HG02588 (cell line): ENCODE data around the gene GPC4.

ENCODE experiments used
- ATAC-seq: cut with Tn5 transposase; IDR thresholded peaks from one replicate; pipeline ENCODE4 v1.9.1; 2021; ENCODE audit warnings: mild to moderate bottlenecking, moderate library complexity; ENCODE audit not compliant: unreplicated experiment

The GPC4 gene

GRCh38 chrX:133415276-133416105, at the start of gene GPC4:
Gene GPC4, minus strand, starts transcription at chrX:133415489. Its CDS starts 524 bp downstream, at chrX:133414965.
- ATAC-seq: no peak

- no peak for ATAC-seq
Observed at GRCh38 chrX:133461231-133461630, 45.9 kb upstream of the GPC4 start.

DNA sequence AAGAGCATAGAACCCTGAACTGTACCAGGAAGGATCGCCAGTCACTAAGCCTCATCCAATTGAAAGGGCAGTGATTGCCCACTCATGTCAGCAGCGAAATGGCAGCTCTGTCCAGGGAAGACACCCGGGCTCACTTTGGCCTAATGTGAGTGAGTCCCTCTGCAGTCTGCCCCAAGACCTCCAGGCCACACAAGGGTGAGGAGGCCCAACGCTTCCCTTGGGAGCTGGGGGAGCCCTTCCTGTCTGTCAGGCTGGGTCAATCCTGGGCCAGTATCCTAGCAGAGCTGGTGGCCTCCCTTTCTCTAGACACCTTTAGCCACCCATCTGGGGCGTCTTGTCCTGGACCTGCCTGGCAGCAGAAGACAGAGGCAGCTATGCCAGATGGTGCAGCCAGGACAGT, 39.6 kb upstream of the GPC4 start:
- no peak for ATAC-seq

GRCh38 chrX:133454491-133454914, 39.2 kb upstream of the GPC4 start:
- no peak for ATAC-seq

GRCh38 chrX:133448512-133449076, 33.3 kb upstream of the GPC4 start:
- no peak for ATAC-seq

GRCh38 chrX:133444952-133445831, 29.9 kb upstream of the GPC4 start:
- no peak for ATAC-seq

- no peak for ATAC-seq
Observed at GRCh38 chrX:133444196-133444595, 28.9 kb upstream of the GPC4 start.

DNA sequence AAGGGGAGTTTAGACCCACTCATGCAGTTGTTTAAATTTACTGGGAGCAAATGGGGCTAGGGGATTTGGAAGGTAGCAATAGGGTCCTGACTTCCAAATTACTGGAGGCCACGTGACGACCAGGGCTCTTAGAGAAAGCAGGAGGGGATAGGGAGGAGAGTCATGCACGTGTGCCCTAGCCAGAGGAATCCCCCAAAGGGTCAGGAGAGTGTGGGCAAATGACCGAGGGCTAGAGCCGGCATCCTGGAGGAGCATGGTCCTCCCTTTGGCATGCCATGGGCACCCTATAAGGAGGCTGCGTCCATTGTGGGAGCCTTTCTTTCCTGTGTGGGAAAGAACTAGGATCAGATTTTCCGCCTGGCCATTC, 25.5 kb upstream of the GPC4 start:
- no peak for ATAC-seq

DNA sequence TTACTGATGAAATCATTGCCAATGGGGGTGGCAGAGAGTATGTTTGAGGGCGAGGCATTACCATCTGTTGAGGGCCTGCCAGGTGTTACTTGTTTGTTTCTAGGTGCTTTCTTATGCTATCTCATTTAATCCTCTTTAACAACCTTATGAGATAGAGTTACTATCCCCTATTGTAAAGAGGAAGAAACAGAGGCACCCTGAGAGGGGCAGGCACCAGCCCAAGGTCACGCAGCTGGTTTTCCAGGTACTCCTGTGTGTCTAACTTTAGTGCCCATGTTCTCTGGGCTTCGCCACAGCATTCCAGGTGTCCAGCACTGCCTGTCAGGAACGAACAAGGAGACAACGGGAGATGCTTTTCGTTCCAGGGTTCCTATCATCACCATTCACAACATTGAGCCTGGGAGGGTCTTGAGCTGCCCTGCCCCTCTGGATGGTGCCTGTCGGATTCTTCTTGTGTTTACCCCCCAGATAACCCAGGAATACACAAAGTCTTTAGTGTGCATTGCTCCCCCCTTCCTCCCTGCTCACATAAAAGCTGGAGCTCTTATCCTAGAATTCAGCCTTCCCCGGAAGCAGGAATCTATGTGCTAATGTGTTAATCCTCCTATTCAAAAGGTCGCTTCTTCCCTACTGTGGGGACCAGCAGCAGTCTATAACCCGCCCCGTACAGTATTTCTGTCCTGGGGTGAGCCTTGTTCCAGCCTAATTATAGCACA, 24.9 kb upstream of the GPC4 start:
- ATAC-seq: no peak

DNA sequence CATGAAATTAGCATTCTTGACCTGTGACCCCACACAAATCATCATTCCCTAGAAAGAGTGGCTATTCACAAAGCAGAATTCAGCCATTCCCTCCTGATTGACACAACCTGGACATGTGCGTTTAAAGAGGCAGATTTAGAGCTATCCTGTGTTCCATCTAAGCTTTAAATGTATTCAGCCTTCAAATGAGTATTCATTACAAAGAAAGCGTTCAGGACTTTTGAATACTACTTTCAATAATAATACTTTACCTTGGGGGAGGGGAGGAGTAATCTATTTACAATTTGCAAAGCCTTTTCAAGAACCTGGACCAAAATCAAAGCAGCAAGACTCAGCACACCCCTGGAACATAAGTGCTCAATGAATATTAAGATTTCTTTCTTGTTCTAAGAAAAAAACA, 22.5 kb upstream of the GPC4 start:
- ATAC-seq: no peak

DNA sequence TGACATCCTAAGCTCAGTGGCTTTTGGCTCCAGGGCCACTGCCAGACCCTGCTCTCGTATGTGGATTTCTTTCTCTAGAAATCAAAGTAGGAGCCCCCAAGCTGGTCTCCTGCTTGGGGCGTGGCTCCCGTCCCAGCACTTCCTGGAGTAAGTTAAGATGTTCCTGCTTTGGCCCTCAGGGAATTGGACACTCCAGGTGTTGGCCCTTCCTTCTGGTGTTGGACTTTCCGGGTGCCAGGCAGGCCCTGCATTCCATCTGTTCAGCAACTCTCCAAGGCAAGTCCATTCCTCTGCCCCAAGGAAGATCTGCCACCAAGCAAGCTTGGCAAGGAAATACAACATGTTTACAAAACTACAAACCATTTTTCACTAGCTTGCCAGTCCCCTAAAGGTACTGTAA, 22.1 kb upstream of the GPC4 start:
- no peak for ATAC-seq

- ATAC-seq: no peak
Observed at GRCh38 chrX:133435544-133436124, 20.3 kb upstream of the GPC4 start.

- no peak for ATAC-seq
Observed at GRCh38 chrX:133434197-133434820, 19.0 kb upstream of the GPC4 start.

GRCh38 chrX:133419911-133420310, 4.6 kb upstream of the GPC4 start:
- ATAC-seq: no peak

- ATAC-seq: no peak
Observed at GRCh38 chrX:133418588-133418987, 3.3 kb upstream of the GPC4 start.

GRCh38 chrX:133417364-133417763, 2.1 kb upstream of the GPC4 start:
- no peak for ATAC-seq

DNA sequence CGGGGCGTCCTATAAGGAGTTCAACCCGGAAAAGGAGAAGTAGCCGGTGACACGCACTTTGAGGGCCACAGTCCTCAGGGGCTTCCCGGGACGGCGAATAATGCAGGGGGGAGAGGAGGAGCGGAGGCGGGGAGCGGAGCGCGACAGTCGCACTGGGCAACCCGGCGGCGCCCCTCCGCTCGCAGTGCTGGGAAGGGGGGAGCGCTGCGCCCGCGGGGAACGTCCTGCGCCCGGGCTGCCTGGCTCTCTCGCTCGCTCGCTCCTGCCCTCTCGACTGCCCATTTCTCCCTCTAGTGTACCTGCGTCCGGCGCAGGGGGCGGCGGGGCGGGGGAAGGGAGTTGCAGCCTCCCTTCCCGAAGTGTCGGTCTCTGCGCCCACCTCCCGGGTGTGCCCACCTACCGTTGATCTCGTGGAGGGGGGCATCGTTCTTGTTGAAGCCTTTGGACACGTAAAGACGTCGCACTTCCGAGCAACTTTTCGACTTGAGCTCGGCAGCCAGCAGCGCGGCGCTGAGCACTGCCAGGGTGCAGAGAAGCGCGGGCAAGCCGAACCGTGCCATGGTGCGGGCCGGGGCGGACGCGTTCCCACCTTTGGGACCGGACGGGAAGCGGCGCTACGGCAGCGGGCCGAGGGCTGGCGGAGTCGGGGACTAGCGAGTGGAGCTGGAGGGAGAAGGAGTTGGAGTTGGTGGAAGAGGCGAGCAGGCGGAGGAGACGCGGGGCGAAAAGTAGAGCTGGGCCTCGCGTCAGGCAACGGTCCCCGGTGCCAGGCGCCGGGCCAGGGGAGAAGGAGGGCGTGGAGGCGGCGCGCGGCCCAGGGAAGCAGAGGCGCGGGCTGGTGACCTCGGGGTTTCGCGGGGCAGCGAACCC, 648 bp downstream of the GPC4 start:
- ATAC-seq: no peak

DNA sequence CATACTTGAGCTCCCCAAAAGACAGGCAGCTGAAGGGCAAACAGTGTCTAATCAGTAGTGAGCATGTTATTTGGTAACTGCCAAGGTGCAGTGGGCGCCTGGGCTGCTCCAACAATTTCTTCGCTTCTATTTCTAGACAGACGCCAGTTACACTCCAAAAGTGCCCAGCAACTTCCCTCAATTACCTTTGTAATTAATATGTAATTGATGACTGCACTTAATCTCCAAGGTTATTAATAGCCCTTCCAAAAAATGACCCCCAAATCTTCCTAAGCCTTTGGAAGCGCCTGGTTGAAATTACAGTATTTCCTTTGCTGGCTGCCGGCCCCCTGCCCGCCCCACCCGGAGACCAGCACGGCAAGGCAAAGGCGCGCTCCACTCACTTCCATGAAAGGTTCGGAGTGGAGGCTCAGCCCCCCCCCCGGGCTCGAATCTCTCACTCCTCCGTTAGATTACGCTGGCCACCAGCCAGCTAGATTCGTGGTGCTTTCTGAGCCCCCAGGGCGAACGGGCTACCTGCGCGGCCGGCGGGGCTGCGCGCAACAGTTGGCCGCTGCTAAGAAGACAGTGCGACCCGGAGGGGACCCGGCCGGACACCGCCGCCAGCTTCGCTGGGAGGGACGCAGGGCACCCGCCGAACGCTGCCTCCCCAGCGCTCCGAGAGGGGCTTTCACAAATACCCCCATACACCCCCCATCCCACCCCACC, 1.9 kb downstream of the GPC4 start:
- ATAC-seq: no peak

DNA sequence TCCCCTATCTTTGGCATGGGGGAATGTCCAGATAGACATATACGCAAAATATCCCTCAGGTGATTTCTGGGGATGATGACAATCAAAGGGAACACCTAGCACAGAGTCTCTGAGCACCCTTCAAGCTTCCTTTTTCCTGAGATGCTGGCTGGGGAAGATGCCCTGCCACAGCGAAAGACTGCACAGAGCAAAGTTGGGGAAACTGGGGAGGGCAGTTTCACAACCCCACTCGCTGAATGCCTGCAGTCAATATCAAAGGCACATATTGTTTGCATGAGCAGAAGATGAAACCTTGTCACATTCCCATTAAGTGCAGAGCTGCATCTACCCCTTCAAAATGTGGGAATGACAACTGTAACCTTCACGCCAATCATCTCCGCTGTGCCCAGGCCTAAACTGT, 2.6 kb downstream of the GPC4 start:
- ATAC-seq: no peak
